Measurements from ENCODE around the gene IKZF3.

Gene IKZF3

GRCh38 chr17:39787743-39788484 is 76.2 kb downstream of the IKZF3 start:
- DNase-seq (ENCODE audit: low spot score), result no peak

GRCh38 chr17:39787041-39787440 is 77.1 kb downstream of the IKZF3 start:
- no peak for TF ChIP-seq CTCF (IDR thresholded peaks at IDR 0.05; ENCODE audit: extremely low read depth, missing control alignments)
- no peak for DNase-seq (ENCODE audit: low spot score)

More at GRCh38 chr17:39787743-39788484, 76.2 kb downstream of the IKZF3 start:
- TF ChIP-seq CTCF (IDR thresholded peaks at IDR 0.05; ENCODE audit: extremely low read depth, missing control alignments), result no peak

GRCh38 chr17:39782980-39783379 is 81.1 kb downstream of the IKZF3 start:
- TF ChIP-seq CTCF (IDR thresholded peaks at IDR 0.05; ENCODE audit: extremely low read depth, missing control alignments), result no peak
- no peak for DNase-seq (ENCODE audit: low spot score)

DNA sequence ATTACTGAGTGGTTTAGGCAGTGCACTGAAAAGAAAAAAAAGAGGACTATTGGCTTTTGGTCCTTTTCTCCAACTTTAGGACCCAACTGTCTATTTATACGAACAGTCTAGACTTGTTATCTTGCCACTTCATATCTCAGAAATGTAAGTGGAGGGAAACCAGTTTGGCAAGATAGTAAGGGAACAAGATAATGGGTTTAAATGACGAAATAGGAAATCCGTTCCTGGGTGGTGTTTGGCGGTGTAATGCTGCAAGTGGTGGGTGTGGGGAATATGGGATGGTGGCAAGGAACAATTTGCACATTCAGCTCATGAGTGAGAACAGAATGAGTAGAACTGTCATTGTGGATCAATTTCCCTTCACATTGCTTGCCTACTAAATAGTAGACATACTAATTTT is 81.6 kb downstream of the IKZF3 start:
- no peak for DNase-seq (ENCODE audit: low spot score)
- no peak for TF ChIP-seq CTCF (IDR thresholded peaks at IDR 0.05; ENCODE audit: extremely low read depth, missing control alignments)

DNA sequence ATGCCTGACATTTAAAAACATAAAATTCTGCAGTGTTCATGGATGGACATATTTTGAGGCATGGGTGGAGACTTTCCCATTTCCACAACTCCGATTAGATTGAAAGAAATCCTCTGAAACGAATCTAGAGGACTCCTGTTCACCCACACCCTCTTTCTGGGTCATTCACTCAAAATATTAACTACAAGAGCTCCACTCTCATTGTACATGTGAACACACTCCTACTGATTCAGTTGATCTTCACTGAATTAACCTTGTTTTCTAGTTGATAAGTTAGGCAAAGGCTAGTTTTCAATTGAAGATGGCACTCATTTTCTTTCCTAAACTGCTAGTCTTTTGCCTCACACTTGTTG is 82.3 kb downstream of the IKZF3 start:
- no peak for TF ChIP-seq CTCF (IDR thresholded peaks at IDR 0.05; ENCODE audit: extremely low read depth, missing control alignments)
- DNase-seq (ENCODE audit: low spot score), result no peak

DNA sequence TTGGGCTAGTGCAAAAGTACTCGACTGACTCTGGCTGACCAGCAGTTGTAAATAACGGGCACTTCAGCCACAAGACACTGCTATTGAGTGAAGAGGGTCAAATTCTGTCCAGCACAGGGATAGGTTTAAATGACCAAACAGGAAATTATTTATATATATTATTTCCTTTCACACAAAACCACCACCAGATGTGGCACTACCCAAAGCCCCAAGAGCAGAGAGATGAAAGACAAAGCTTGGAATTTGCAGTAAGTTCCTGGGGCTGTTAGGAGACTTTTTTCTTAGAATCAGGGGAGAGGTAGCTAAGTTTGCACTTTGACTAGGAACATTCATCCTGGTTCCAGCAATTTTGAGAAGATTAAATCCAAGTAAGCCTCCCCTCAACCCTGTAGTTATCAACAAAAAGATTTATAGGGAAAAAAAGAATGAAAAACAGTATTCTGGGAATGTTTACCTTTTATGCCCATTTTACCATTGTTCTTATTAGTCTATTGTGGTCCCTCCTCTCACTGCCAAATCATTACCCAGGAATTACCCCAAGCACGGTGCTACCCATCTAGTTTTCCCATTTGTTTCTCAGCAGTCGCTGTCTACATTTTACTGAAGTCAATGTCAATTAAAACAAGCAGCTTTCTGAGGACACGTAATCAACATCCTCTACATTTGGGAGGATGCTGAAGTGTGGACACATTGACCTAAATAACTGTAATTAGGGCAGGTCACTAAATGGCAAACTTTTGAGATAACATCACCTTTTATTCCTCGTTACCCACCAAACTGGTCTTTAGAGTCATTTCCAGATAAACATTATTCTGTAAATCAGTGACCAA is 82.9 kb downstream of the IKZF3 start:
- no peak for DNase-seq (ENCODE audit: low spot score)
- no peak for TF ChIP-seq CTCF (IDR thresholded peaks at IDR 0.05; ENCODE audit: extremely low read depth, missing control alignments)
